ENCODE measurements around the gene CTTN.

CTTN gene

GRCh38 chr11:70411713-70412452 lies 13.6 kb downstream of the CTTN start:
- Histone ChIP-seq H3K56ac (ENCODE audit: low read length) (no peak overlapping the region), H3K23ac (ENCODE audit: low read length) (no peak overlapping the region), H4K5ac (ENCODE audit: low read length) (no peak overlapping the region), H3K4ac (ENCODE audit: low read depth, low read length) (no peak overlapping the region), H2BK5ac (ENCODE audit: low read length) (no peak overlapping the region), H2BK15ac (replicated peaks; ENCODE audit: low read depth) (no peak overlapping the region), H3K18ac (ENCODE audit: low read length) (no peak overlapping the region), H3K79me2 (ENCODE audit: control insufficient read depth, insufficient read depth, low read length) (no peaks in the 10 kb centered on the region), H2AK5ac (ENCODE audit: low read length) (no peak overlapping the region), H3K79me1 (ENCODE audit: low read length) (peaks cover 3% of the 10 kb centered on the region), H3K36me3 (ENCODE audit: control insufficient read depth, insufficient read depth, low read length) (peaks cover 52% of the 10 kb centered on the region), H3K4me1 (ENCODE audit: control insufficient read depth, low read depth, low read length) (no peaks in the 10 kb centered on the region), H3K9ac (ENCODE audit: low read length) (no peak overlapping the region), H4K8ac (ENCODE audit: low read depth, low read length) (no peak overlapping the region), H2BK120ac (ENCODE audit: low read depth, low read length) (no peak overlapping the region), H3K27me3 (ENCODE audit: insufficient read depth, low read length, poor library complexity) (no peaks in the 10 kb centered on the region), H3K4me2 (ENCODE audit: low read length) (no peak overlapping the region), H3K4me3 (ENCODE audit: low read length) (no peak overlapping the region), H3K27ac (ENCODE audit: low read depth, low read length) (no peak overlapping the region)
- WGBS (ENCODE audit: extremely low coverage, insufficient coverage, low lambda C conversion rate) = no CpG with 5 or more reads among the region's 15 CpGs
- no peak for DNase-seq

GRCh38 chr11:70413151-70413550 lies 14.8 kb downstream of the CTTN start:
- Histone ChIP-seq H2BK15ac (replicated peaks; ENCODE audit: low read depth) (no peak overlapping the region), H2AK5ac (ENCODE audit: low read length) (no peak overlapping the region), H3K23ac (ENCODE audit: low read length) (no peak overlapping the region), H3K36me3 (ENCODE audit: control insufficient read depth, insufficient read depth, low read length) (peaks cover 54% of the 10 kb centered on the region), H3K79me2 (ENCODE audit: control insufficient read depth, insufficient read depth, low read length) (no peaks in the 10 kb centered on the region), H2BK5ac (ENCODE audit: low read length) (no peak overlapping the region), H3K4ac (ENCODE audit: low read depth, low read length) (no peak overlapping the region), H3K4me2 (ENCODE audit: low read length) (no peak overlapping the region), H4K5ac (ENCODE audit: low read length) (no peak overlapping the region), H3K27ac (ENCODE audit: low read depth, low read length) (no peak overlapping the region), H3K18ac (ENCODE audit: low read length) (no peak overlapping the region), H4K8ac (ENCODE audit: low read depth, low read length) (no peak overlapping the region), H3K4me3 (ENCODE audit: low read length) (no peak overlapping the region), H3K4me1 (ENCODE audit: control insufficient read depth, low read depth, low read length) (no peaks in the 10 kb centered on the region), H3K9ac (ENCODE audit: low read length) (no peak overlapping the region), H3K27me3 (ENCODE audit: insufficient read depth, low read length, poor library complexity) (no peaks in the 10 kb centered on the region), H3K56ac (ENCODE audit: low read length) (no peak overlapping the region), H3K79me1 (ENCODE audit: low read length) (peaks cover 3% of the 10 kb centered on the region), H2BK120ac (ENCODE audit: low read depth, low read length) (no peak overlapping the region)
- no peak for DNase-seq
- no CpG with 5 or more reads among the region's 10 CpGs for WGBS (ENCODE audit: extremely low coverage, insufficient coverage, low lambda C conversion rate)

- Histone ChIP-seq H3K36me3 (ENCODE audit: control insufficient read depth, insufficient read depth, low read length) (peaks cover 49% of the 10 kb centered on the region), H3K23ac (ENCODE audit: low read length) (no peak overlapping the region), H3K27ac (ENCODE audit: low read depth, low read length) (no peak overlapping the region)
These were observed 16.2 kb downstream of the CTTN start for GRCh38 chr11:70414341-70415100.

GRCh38 chr11:70415191-70415590 lies 16.9 kb downstream of the CTTN start:
- no peak overlapping the region for H2AK5ac ChIP-seq (ENCODE audit: low read length)
- no peak overlapping the region for H3K9ac ChIP-seq (ENCODE audit: low read length)
- no peak overlapping the region for H2BK5ac ChIP-seq (ENCODE audit: low read length)
- H3K4me1 ChIP-seq (ENCODE audit: control insufficient read depth, low read depth, low read length) = no peaks in the 10 kb centered on the region
- H3K27me3 ChIP-seq (ENCODE audit: insufficient read depth, low read length, poor library complexity) = no peaks in the 10 kb centered on the region
- H3K27ac ChIP-seq (ENCODE audit: low read depth, low read length) = no peak overlapping the region
- H3K23ac ChIP-seq (ENCODE audit: low read length) = no peak overlapping the region
- H2BK15ac ChIP-seq (replicated peaks; ENCODE audit: low read depth) = no peak overlapping the region
- no peak overlapping the region for H3K4me3 ChIP-seq (ENCODE audit: low read length)
- no peaks in the 10 kb centered on the region for H3K79me2 ChIP-seq (ENCODE audit: control insufficient read depth, insufficient read depth, low read length)
- no peak overlapping the region for H2BK120ac ChIP-seq (ENCODE audit: low read depth, low read length)
- WGBS (ENCODE audit: extremely low coverage, insufficient coverage, low lambda C conversion rate) = no CpG with 5 or more reads among the region's 10 CpGs
- no peak overlapping the region for H3K4ac ChIP-seq (ENCODE audit: low read depth, low read length)
- no peak overlapping the region for H4K5ac ChIP-seq (ENCODE audit: low read length)
- H3K79me1 ChIP-seq (ENCODE audit: low read length) = peaks cover 7% of the 10 kb centered on the region
- H4K8ac ChIP-seq (ENCODE audit: low read depth, low read length) = no peak overlapping the region
- H3K36me3 ChIP-seq (ENCODE audit: control insufficient read depth, insufficient read depth, low read length) = peaks cover 49% of the 10 kb centered on the region
- peak; percentile 32 for DNase-seq
- H3K4me2 ChIP-seq (ENCODE audit: low read length) = no peak overlapping the region
- H3K18ac ChIP-seq (ENCODE audit: low read length) = no peak overlapping the region
- H3K56ac ChIP-seq (ENCODE audit: low read length) = no peak overlapping the region

More at GRCh38 chr11:70414341-70415100, 16.2 kb downstream of the CTTN start:
- Histone ChIP-seq H2BK5ac (ENCODE audit: low read length) (no peak overlapping the region), H2BK15ac (replicated peaks; ENCODE audit: low read depth) (no peak overlapping the region), H2AK5ac (ENCODE audit: low read length) (no peak overlapping the region), H4K5ac (ENCODE audit: low read length) (no peak overlapping the region), H3K9ac (ENCODE audit: low read length) (no peak overlapping the region), H3K27me3 (ENCODE audit: insufficient read depth, low read length, poor library complexity) (no peaks in the 10 kb centered on the region), H3K4ac (ENCODE audit: low read depth, low read length) (no peak overlapping the region), H4K8ac (ENCODE audit: low read depth, low read length) (no peak overlapping the region), H3K56ac (ENCODE audit: low read length) (no peak overlapping the region), H2BK120ac (ENCODE audit: low read depth, low read length) (no peak overlapping the region), H3K4me3 (ENCODE audit: low read length) (no peak overlapping the region), H3K4me2 (ENCODE audit: low read length) (no peak overlapping the region), H3K4me1 (ENCODE audit: control insufficient read depth, low read depth, low read length) (no peaks in the 10 kb centered on the region), H3K18ac (ENCODE audit: low read length) (no peak overlapping the region), H3K79me2 (ENCODE audit: control insufficient read depth, insufficient read depth, low read length) (no peaks in the 10 kb centered on the region), H3K79me1 (ENCODE audit: low read length) (peaks cover 3% of the 10 kb centered on the region)
- no peak for DNase-seq
- WGBS (ENCODE audit: extremely low coverage, insufficient coverage, low lambda C conversion rate) = no CpG with 5 or more reads among the region's 28 CpGs

- Histone ChIP-seq H3K79me2 (ENCODE audit: control insufficient read depth, insufficient read depth, low read length) (no peaks in the 10 kb centered on the region), H3K4me3 (ENCODE audit: low read length) (no peak overlapping the region), H3K18ac (ENCODE audit: low read length) (no peak overlapping the region), H4K8ac (ENCODE audit: low read depth, low read length) (no peak overlapping the region), H3K79me1 (ENCODE audit: low read length) (peaks cover 7% of the 10 kb centered on the region), H2BK5ac (ENCODE audit: low read length) (no peak overlapping the region), H3K27me3 (ENCODE audit: insufficient read depth, low read length, poor library complexity) (no peaks in the 10 kb centered on the region), H2AK5ac (ENCODE audit: low read length) (no peak overlapping the region), H3K23ac (ENCODE audit: low read length) (no peak overlapping the region), H3K56ac (ENCODE audit: low read length) (no peak overlapping the region), H3K4ac (ENCODE audit: low read depth, low read length) (no peak overlapping the region), H3K4me1 (ENCODE audit: control insufficient read depth, low read depth, low read length) (no peaks in the 10 kb centered on the region), H4K5ac (ENCODE audit: low read length) (no peak overlapping the region), H2BK15ac (replicated peaks; ENCODE audit: low read depth) (no peak overlapping the region), H3K4me2 (ENCODE audit: low read length) (no peak overlapping the region), H2BK120ac (ENCODE audit: low read depth, low read length) (no peak overlapping the region), H3K9ac (ENCODE audit: low read length) (no peak overlapping the region), H3K27ac (ENCODE audit: low read depth, low read length) (no peak overlapping the region), H3K36me3 (ENCODE audit: control insufficient read depth, insufficient read depth, low read length) (peaks cover 46% of the 10 kb centered on the region)
- no peak for DNase-seq
- WGBS (ENCODE audit: extremely low coverage, insufficient coverage, low lambda C conversion rate) = no CpG with 5 or more reads among the region's 25 CpGs
These were observed 17.5 kb downstream of the CTTN start for GRCh38 chr11:70415642-70416395.
